ENCODE measurements around the gene SLC1A1.
"Not testable (repeated sequence)": the region's sequence is repeated elsewhere in the genome, so short reads cannot be mapped to it uniquely, and the experiment has no call there.

SLC1A1 gene

GRCh38 chr9:4508907-4509589 is 18.8 kb downstream of the SLC1A1 start:
- no peaks in the 10 kb centered on the region for H3K36me3 Mint-ChIP-seq (ENCODE audit: insufficient read depth)
- no peak overlapping the region for H3K4me3 Mint-ChIP-seq
- no peaks in the 10 kb centered on the region for H3K9me3 Mint-ChIP-seq
- H3K4me1 Mint-ChIP-seq (ENCODE audit: low read depth in 2 of 2), result no peaks in the 10 kb centered on the region
- no peaks in the 10 kb centered on the region for H3K27me3 Mint-ChIP-seq
- no peak overlapping the region for H3K27ac Mint-ChIP-seq
- no peak for ATAC-seq (replicated peaks)
- no peak for DNase-seq

- no peaks in the 10 kb centered on the region for H3K36me3 Mint-ChIP-seq (ENCODE audit: insufficient read depth)
- DNase-seq (no peak), ATAC-seq (replicated peaks) (no peak)
- H3K27me3 Mint-ChIP-seq, result no peaks in the 10 kb centered on the region
- no peaks in the 10 kb centered on the region for H3K9me3 Mint-ChIP-seq
- H3K4me3 Mint-ChIP-seq, result no peak overlapping the region
- no peak overlapping the region for H3K27ac Mint-ChIP-seq
- H3K4me1 Mint-ChIP-seq (ENCODE audit: low read depth in 2 of 2), result no peaks in the 10 kb centered on the region
Observed at GRCh38 chr9:4509590-4509984, 19.3 kb downstream of the SLC1A1 start.

GRCh38 chr9:4510546-4511322 is 20.5 kb downstream of the SLC1A1 start:
- H3K36me3 Mint-ChIP-seq (ENCODE audit: insufficient read depth), result no peaks in the 10 kb centered on the region
- no peak overlapping the region for H3K27ac Mint-ChIP-seq
- no peaks in the 10 kb centered on the region for H3K27me3 Mint-ChIP-seq
- H3K4me1 Mint-ChIP-seq (ENCODE audit: low read depth in 2 of 2), result no peaks in the 10 kb centered on the region
- H3K9me3 Mint-ChIP-seq, result no peaks in the 10 kb centered on the region
- ATAC-seq (replicated peaks) (no peak), DNase-seq (no peak)
- H3K4me3 Mint-ChIP-seq, result no peak overlapping the region

DNA sequence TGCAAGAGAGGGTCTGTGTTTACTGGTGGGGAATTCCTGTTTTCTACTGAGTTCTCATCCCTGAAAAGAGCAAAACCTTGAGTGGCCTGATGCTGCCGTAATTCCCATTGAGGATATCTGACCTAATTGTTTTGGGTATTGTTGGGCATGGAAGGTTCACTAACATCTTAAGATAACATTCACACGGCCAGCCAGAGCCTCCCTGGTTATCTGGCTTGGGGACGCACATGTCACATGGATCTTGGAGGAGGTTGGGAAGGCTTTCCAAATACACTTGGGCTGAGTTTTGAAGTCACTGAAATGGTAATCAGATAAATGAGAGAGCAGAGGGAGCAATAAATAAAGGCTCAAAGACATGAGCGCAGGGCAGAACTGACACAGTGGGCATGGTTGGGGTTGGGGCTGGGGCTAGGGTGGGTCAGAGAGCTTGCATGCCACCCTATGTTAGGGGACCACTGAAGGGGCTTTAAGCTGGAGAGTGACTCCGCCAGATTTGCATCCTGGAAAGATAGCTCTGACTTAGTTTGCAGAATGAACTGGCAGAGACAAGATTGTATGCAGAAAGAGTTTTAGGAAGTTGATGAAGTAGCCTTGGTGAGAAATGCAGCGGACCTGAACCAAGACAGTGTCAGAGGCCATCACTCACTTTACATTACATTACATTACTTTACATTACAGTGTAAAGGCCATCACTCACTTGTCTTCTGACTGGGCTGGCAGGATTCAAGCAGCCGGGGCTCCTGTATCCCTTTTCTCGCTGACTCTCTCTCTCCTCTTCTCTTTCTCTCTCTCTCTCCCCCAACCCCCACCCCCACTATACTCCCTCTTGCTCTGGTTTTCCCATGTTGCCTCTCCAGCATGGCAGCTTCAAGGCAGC is 24.2 kb downstream of the SLC1A1 start:
- ATAC-seq (replicated peaks), result no peak
- no peaks in the 10 kb centered on the region for H3K9me3 Mint-ChIP-seq
- no peaks in the 10 kb centered on the region for H3K27me3 Mint-ChIP-seq
- peaks cover 7 to 9% of the 10 kb centered on the region in 2 donors for H3K4me1 Mint-ChIP-seq (ENCODE audit: low read depth in 2 of 2)
- peak overlapping the region in 1 of 2 donors; percentile 53 for H3K27ac Mint-ChIP-seq
- DNase-seq, result no peak
- no peak overlapping the region for H3K4me3 Mint-ChIP-seq
- H3K36me3 Mint-ChIP-seq (ENCODE audit: insufficient read depth), result no peaks in the 10 kb centered on the region

GRCh38 chr9:4515958-4516375 is 25.7 kb downstream of the SLC1A1 start:
- H3K36me3 Mint-ChIP-seq (ENCODE audit: insufficient read depth), result no peaks in the 10 kb centered on the region
- peaks cover 7 to 12% of the 10 kb centered on the region in 2 donors for H3K4me1 Mint-ChIP-seq (ENCODE audit: low read depth in 2 of 2)
- H3K27me3 Mint-ChIP-seq, result no peaks in the 10 kb centered on the region
- H3K9me3 Mint-ChIP-seq, result no peaks in the 10 kb centered on the region
- H3K4me3 Mint-ChIP-seq, result no peak overlapping the region
- peak overlapping the region in 1 of 2 donors; percentile 57 for H3K27ac Mint-ChIP-seq
- no peak for DNase-seq
- no peak for ATAC-seq (replicated peaks)

- H3K4me1 Mint-ChIP-seq (ENCODE audit: low read depth in 2 of 2), result peaks cover 7 to 12% of the 10 kb centered on the region in 2 donors
- no peaks in the 10 kb centered on the region for H3K27me3 Mint-ChIP-seq
- no peak for DNase-seq
- H3K4me3 Mint-ChIP-seq, result no peak overlapping the region
- no peak for ATAC-seq (replicated peaks)
- H3K27ac Mint-ChIP-seq, result peak overlapping the region in 1 of 2 donors; percentile 64
- no peaks in the 10 kb centered on the region for H3K9me3 Mint-ChIP-seq
- H3K36me3 Mint-ChIP-seq (ENCODE audit: insufficient read depth), result no peaks in the 10 kb centered on the region
Observed at GRCh38 chr9:4517274-4517673, 27.0 kb downstream of the SLC1A1 start.

DNA sequence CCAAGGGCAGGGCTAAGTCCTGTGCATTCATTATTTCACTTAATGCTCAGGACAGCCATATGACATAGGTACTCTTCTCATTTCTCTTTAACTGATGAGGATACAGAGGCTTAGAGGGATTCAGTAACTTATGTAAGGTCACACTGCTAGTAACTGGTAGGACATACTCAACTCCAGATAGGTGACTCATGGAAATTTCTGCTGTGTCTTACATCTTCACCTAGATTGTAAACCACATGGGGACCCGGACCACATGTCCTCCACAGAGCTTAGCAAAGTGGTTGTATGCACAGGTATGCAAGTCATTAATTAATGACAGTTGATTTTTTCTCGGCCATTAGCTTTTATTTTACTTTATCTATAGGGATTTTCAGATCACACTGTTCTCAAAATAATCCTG is 29.3 kb downstream of the SLC1A1 start:
- Mint-ChIP-seq H3K27me3 (no peaks in the 10 kb centered on the region), H3K9me3 (no peaks in the 10 kb centered on the region), H3K4me3 (no peak overlapping the region), H3K27ac (peak overlapping the region in 1 of 2 donors; percentile 61), H3K4me1 (ENCODE audit: low read depth in 2 of 2) (peaks cover 7 to 12% of the 10 kb centered on the region in 2 donors), H3K36me3 (ENCODE audit: insufficient read depth) (no peaks in the 10 kb centered on the region)
- DNase-seq, result no peak
- peak; percentile 28 for ATAC-seq (replicated peaks)

GRCh38 chr9:4520055-4520454 is 29.8 kb downstream of the SLC1A1 start:
- no peaks in the 10 kb centered on the region for H3K9me3 Mint-ChIP-seq
- H3K27ac Mint-ChIP-seq, result no peak overlapping the region
- H3K27me3 Mint-ChIP-seq, result no peaks in the 10 kb centered on the region
- H3K4me3 Mint-ChIP-seq, result no peak overlapping the region
- no peak for DNase-seq
- peaks cover 7 to 12% of the 10 kb centered on the region in 2 donors for H3K4me1 Mint-ChIP-seq (ENCODE audit: low read depth in 2 of 2)
- no peak for ATAC-seq (replicated peaks)
- H3K36me3 Mint-ChIP-seq (ENCODE audit: insufficient read depth), result no peaks in the 10 kb centered on the region

DNA sequence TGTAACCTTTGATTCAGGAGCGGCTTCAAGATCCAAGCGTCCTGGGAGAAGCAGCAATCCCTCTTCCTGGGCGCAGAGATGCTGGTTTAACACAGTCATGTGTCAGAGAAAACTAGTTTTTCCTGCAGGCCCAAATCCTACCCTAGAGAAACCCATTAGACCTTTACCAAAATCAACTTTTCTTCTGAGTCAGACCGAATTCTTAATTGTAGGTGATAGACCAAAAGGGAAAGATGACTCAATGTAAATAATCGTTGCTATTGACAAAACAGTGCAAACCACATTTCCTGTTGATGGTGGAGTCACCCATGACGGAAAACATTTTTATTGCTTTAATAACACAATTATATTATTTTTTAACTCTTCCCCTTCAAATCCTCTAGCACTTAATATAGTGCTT is 40.1 kb downstream of the SLC1A1 start:
- ATAC-seq (replicated peaks), result peak; percentile 94
- H3K27ac Mint-ChIP-seq, result peak overlapping the region; percentile 90 to 96
- H3K4me3 Mint-ChIP-seq, result peak overlapping the region in 1 of 2 donors; percentile 70
- H3K36me3 Mint-ChIP-seq (ENCODE audit: insufficient read depth), result peaks cover 2% of the 10 kb centered on the region
- peaks cover 20 to 21% of the 10 kb centered on the region in 2 donors for H3K4me1 Mint-ChIP-seq (ENCODE audit: low read depth in 2 of 2)
- H3K27me3 Mint-ChIP-seq, result no peaks in the 10 kb centered on the region
- H3K9me3 Mint-ChIP-seq, result peaks cover 0 to 2% of the 10 kb centered on the region in 2 donors
- peak in 1 of 3 experiments; percentile 14 for DNase-seq

- Mint-ChIP-seq H3K4me1 (ENCODE audit: low read depth in 2 of 2) (peaks cover 20 to 21% of the 10 kb centered on the region in 2 donors), H3K4me3 (peak overlapping the region in 1 of 2 donors; percentile 70), H3K27ac (peak overlapping the region; percentile 90 to 96)
- not testable (repeated sequence) for H3K36me3 Mint-ChIP-seq (ENCODE audit: insufficient read depth); H3K27me3 Mint-ChIP-seq; DNase-seq; H3K9me3 Mint-ChIP-seq
- peak; percentile 31 for ATAC-seq (replicated peaks)
Observed at GRCh38 chr9:4530831-4531230, 40.6 kb downstream of the SLC1A1 start.

DNA sequence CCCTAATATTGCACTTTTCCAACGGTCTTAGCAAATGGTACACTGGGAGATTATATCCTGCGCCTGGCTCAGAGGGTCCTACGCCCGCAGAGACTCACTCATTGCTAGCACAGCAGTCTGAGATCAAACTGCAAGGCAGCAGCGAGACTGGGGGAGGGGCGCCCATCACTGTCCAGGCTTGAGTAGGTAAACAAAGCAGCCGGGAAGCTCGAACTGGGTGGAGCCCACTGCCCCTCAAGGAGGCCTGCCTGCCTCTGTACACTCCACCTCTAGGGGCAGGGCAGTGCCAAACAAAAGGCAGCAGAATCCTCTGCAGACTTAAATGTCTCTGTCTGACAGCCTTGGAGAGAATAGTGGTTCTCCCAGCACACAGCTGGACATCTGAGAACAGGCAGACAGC is 41.1 kb downstream of the SLC1A1 start:
- Mint-ChIP-seq H3K27ac (peak overlapping the region; percentile 90 to 96), H3K4me1 (ENCODE audit: low read depth in 2 of 2) (peaks cover 20 to 21% of the 10 kb centered on the region in 2 donors)
- H3K9me3 Mint-ChIP-seq; ATAC-seq (replicated peaks); H3K36me3 Mint-ChIP-seq (ENCODE audit: insufficient read depth); DNase-seq; H3K4me3 Mint-ChIP-seq; H3K27me3 Mint-ChIP-seq: not testable (repeated sequence)

GRCh38 chr9:4533881-4534280 is 43.6 kb downstream of the SLC1A1 start:
- H3K27ac Mint-ChIP-seq, result peak overlapping the region; percentile 4 to 96
- peaks cover 20 to 21% of the 10 kb centered on the region in 2 donors for H3K4me1 Mint-ChIP-seq (ENCODE audit: low read depth in 2 of 2)
- ATAC-seq (replicated peaks); H3K27me3 Mint-ChIP-seq; H3K4me3 Mint-ChIP-seq; DNase-seq; H3K9me3 Mint-ChIP-seq; H3K36me3 Mint-ChIP-seq (ENCODE audit: insufficient read depth): not testable (repeated sequence)

GRCh38 chr9:4536196-4536595 is 45.9 kb downstream of the SLC1A1 start:
- not testable (repeated sequence) for H3K4me3 Mint-ChIP-seq; DNase-seq; H3K9me3 Mint-ChIP-seq; H3K27me3 Mint-ChIP-seq; ATAC-seq (replicated peaks); H3K36me3 Mint-ChIP-seq (ENCODE audit: insufficient read depth); H3K27ac Mint-ChIP-seq; H3K4me1 Mint-ChIP-seq (ENCODE audit: low read depth in 2 of 2)
